ENCODE data around the gene HYI. TPM values are rescaled to one million over a fixed set of nuclear protein-coding genes. Genes with fewer than 3 reads are reported as not detected.

HYI gene
- total RNA-seq, 4 donors from 2014 or later = 127 to 210 (median 169) TPM

GRCh38 chr1:43402089-43402865, 51.5 kb downstream of the HYI start:
- Histone ChIP-seq H3K9me3 (no peaks in the 10 kb centered on the region), H3K4me3 (no peak overlapping the region), H3K27me3 (no peaks in the 10 kb centered on the region), H3K27ac (no peak overlapping the region), H3K36me3 (peaks cover 0 to 41% (median 0%) of the 10 kb centered on the region in 3 donors), H3K4me1 (peaks cover 0 to 8% (median 0%) of the 10 kb centered on the region in 4 donors)
- DNase-seq = no peak
- TF ChIP-seq POLR2A (IDR thresholded peaks at IDR 0.05) (no peak), CTCF (IDR thresholded peaks at IDR 0.05) (no peak)

Small RNA genes lying within 50 kb of the gene (small RNA-seq; reads per million reads assigned to genes)
- gene MIR6735 = 0 reads per million in 2 donors

Other genes with a start within 250 kb of the HYI start
- gene TMEM125, start 183.9 kb downstream of the HYI start, total RNA-seq = 10 to 100 TPM; 14.0 to 87.7 (median 74.8) TPM
- gene C1orf210, start 168.3 kb downstream of the HYI start, total RNA-seq = 10 to 100 TPM in 3 of 4 donors, 1 to 10 TPM in 1; 4.1 to 80.9 (median 74.4) TPM
- 10 to 100 TPM in 2 of 4 donors, 1 to 10 TPM in 2; 5.6 to 38.8 (median 8.9) TPM for gene TIE1, start 152.9 kb downstream of the HYI start, total RNA-seq
- not detected for gene MPL, start 116.1 kb downstream of the HYI start, total RNA-seq
- 10 to 100 TPM in 1 of 4 donors, 1 to 10 TPM in 3; 3.4 to 14.9 (median 6.3) TPM for gene CDC20, start 95.0 kb downstream of the HYI start, total RNA-seq
- 100 to 1,000 TPM in 1 of 4 donors, 10 to 100 TPM in 3; 29.7 to 101 (median 71.3) TPM for gene ELOVL1, start 85.9 kb downstream of the HYI start, total RNA-seq
- 10 to 100 TPM; 36.1 to 58.6 (median 38.7) TPM for gene MED8, start 64.1 kb downstream of the HYI start, total RNA-seq
- 100 to 1,000 TPM in 2 of 4 donors, 10 to 100 TPM in 2; 76.9 to 129 (median 104) TPM for gene SZT2, start 64.0 kb downstream of the HYI start, total RNA-seq
- gene PTPRF, start 77.0 kb upstream of the HYI start, total RNA-seq = 100 to 1,000 TPM; 149 to 613 (median 528) TPM
- gene KDM4A, start 196.2 kb upstream of the HYI start, total RNA-seq = 10 to 100 TPM; 60.1 to 74.7 (median 66.2) TPM